H54 (cell line): Measurements from ENCODE around the gene WDR36.
"Not testable (repeated sequence)": the region's sequence is repeated elsewhere in the genome, so short reads cannot be mapped to it uniquely, and the experiment has no call there.

Experiments
- DNase-seq: peaks from one replicate; pipeline ENCODE4 v3.0.0; 2011; ENCODE audit warnings: low spot score, mixed read lengths; ENCODE audit not compliant: insufficient read length
- FAIRE-seq: peaks from 3 replicates; lab custom pipeline; 2011; peaks lifted over from hg19 to GRCh38; lab: Jason Lieb, UNC
- POLR2A ChIP-seq: IDR thresholded peaks from 2 replicates; pipeline ENCODE4 v1.6.1; 2011; ENCODE audit warnings: low read depth, mild to moderate bottlenecking, low read length

The WDR36 gene

GRCh38 chr5:111135946-111136345, 43.8 kb downstream of the WDR36 start:
- DNase-seq (peak; percentile 33), FAIRE-seq (peak; percentile 70)
- no peak for TF ChIP-seq POLR2A

- no peak for FAIRE-seq
- DNase-seq: no peak
- TF ChIP-seq POLR2A: no peak
These were observed 45.9 kb downstream of the WDR36 start for GRCh38 chr5:111138096-111138495.

GRCh38 chr5:111141471-111141870, 49.3 kb downstream of the WDR36 start:
- FAIRE-seq: not testable (repeated sequence)

GRCh38 chr5:111142932-111143331, 50.8 kb downstream of the WDR36 start:
- DNase-seq (no peak), FAIRE-seq (no peak)
- no peak for TF ChIP-seq POLR2A

More at GRCh38 chr5:111141471-111141870, 49.3 kb downstream of the WDR36 start:
- DNase-seq: not testable (repeated sequence)

GRCh38 chr5:111143910-111144309, 51.8 kb downstream of the WDR36 start:
- DNase-seq (no peak), FAIRE-seq (no peak)
- TF ChIP-seq POLR2A: no peak

GRCh38 chr5:111144352-111144930, 52.3 kb downstream of the WDR36 start:
- FAIRE-seq (no peak), DNase-seq (no peak)
- no peak for TF ChIP-seq POLR2A

GRCh38 chr5:111146053-111146452, 53.9 kb downstream of the WDR36 start:
- no peak for FAIRE-seq
- DNase-seq: no peak
- no peak for TF ChIP-seq POLR2A

GRCh38 chr5:111147502-111147901, 55.4 kb downstream of the WDR36 start:
- no peak for DNase-seq
- TF ChIP-seq POLR2A: no peak
- FAIRE-seq: no peak

GRCh38 chr5:111151998-111152397, 59.9 kb downstream of the WDR36 start:
- FAIRE-seq: no peak
- DNase-seq: no peak
- no peak for TF ChIP-seq POLR2A

- no peak for FAIRE-seq
- no peak for TF ChIP-seq POLR2A
- no peak for DNase-seq
These were observed 61.3 kb downstream of the WDR36 start for GRCh38 chr5:111153483-111153882.

- no peak for FAIRE-seq
- TF ChIP-seq POLR2A: no peak
- DNase-seq: no peak
These were observed 61.8 kb downstream of the WDR36 start for GRCh38 chr5:111153945-111154344.

- peak; percentile 13 for DNase-seq
- no peak for TF ChIP-seq POLR2A
- FAIRE-seq: peak; percentile 93
These were observed 66.1 kb downstream of the WDR36 start for GRCh38 chr5:111158105-111158744.

- TF ChIP-seq POLR2A: no peak
- no peak for DNase-seq
- no peak for FAIRE-seq
These were observed 67.7 kb downstream of the WDR36 start for GRCh38 chr5:111159845-111160244.

- TF ChIP-seq POLR2A: no peak
- DNase-seq (no peak), FAIRE-seq (no peak)
These were observed 70.9 kb downstream of the WDR36 start for GRCh38 chr5:111163000-111163399.

GRCh38 chr5:111165058-111165457, 72.9 kb downstream of the WDR36 start:
- no peak for FAIRE-seq

More at GRCh38 chr5:111165058-111165457, 72.9 kb downstream of the WDR36 start:
- DNase-seq: no peak
- TF ChIP-seq POLR2A: no peak
